Sigmoid colon (tissue), 4 donors: ENCODE measurements around the gene C12orf75.

ENCODE experiments used
- CTCF ChIP-seq, 4 experiments: fragments of 450-650 bp in 3 of 4; fragments of 200-600 bp in 1 of 4; IDR thresholded peaks; one replicate each; pipeline ENCODE4 v1.5.1; 2016 to 2019; ENCODE audit warnings: antibody characterized with exemption in 4 of 4, mild to moderate bottlenecking in 3 of 4, moderate library complexity in 2 of 4
- POLR2A ChIP-seq, 2 donors: fragments of 450-650 bp; IDR thresholded peaks; one replicate each; pipeline ENCODE4 v1.6.1; 2016; ENCODE audit warnings: antibody characterized with exemption in 2 of 2, mild to moderate bottlenecking in 2 of 2, moderate library complexity in 2 of 2
- POLR2AphosphoS5 ChIP-seq, 4 donors: sonication (generic); formaldehyde crosslinking; IDR thresholded peaks; one replicate each; pipeline ENCODE4 v1.6.1; 2017; ENCODE audit warnings: antibody characterized with exemption in 4 of 4

GRCh38 chr12:105292705-105293104, 37.8 kb upstream of the C12orf75 start:
- TF ChIP-seq CTCF (IDR thresholded peaks at IDR 0.05) = no peak
- no peak for TF ChIP-seq POLR2A (IDR thresholded peaks at IDR 0.05)
- TF ChIP-seq POLR2AphosphoS5 (IDR thresholded peaks at IDR 0.05) = no peak
